Tibial nerve (tissue), 4 donors: ENCODE results near the gene RHOC. TPM values are rescaled to one million over a fixed set of nuclear protein-coding genes. Genes with fewer than 3 reads are reported as not detected.

Source experiments
- DNase-seq, 2 donors: peaks; one replicate each; pipeline ENCODE4 v3.0.0-alpha.2; 2019; ENCODE audit warnings: low spot score in 2 of 2
- H3K27ac ChIP-seq, 4 donors: fragments of 200-600 bp; sonication (generic) in 3 of 4; one replicate each; pipeline ENCODE4 v1.5.1; 2017 to 2019; ENCODE audit warnings: mild to moderate bottlenecking in 1 of 4
- H3K27me3 ChIP-seq, 2 donors: fragments of 200-600 bp; sonication (generic) in 1 of 2; one replicate each; pipeline versions ENCODE4 v1.5.1 to v1.6.0; 2017 to 2019
- H3K36me3 ChIP-seq, 3 donors: fragments of 200-600 bp; sonication (generic); one replicate each; pipeline ENCODE4 v1.5.1; 2018 to 2019
- H3K4me1 ChIP-seq, 4 donors: fragments of 200-600 bp; sonication (generic) in 3 of 4; one replicate each; pipeline ENCODE4 v1.5.1; 2017 to 2019
- H3K4me3 ChIP-seq, 4 donors: fragments of 200-600 bp; sonication (generic) in 3 of 4; one replicate each; pipeline ENCODE4 v1.5.1; 2017 to 2019; ENCODE audit warnings: mild to moderate bottlenecking in 1 of 4, moderate library complexity in 1 of 4
- H3K9me3 ChIP-seq, 4 donors: fragments of 200-600 bp; sonication (generic) in 3 of 4; one replicate each; pipeline ENCODE4 v1.5.1; 2017 to 2019
- CTCF ChIP-seq, 5 experiments: fragments of 200-600 bp in 3 of 5; fragments of 450-650 bp in 2 of 5; sonication (generic) in 3 of 5; IDR thresholded peaks; one replicate each; pipeline ENCODE4 v1.5.1; 2016 to 2019; ENCODE audit warnings: antibody characterized with exemption in 5 of 5, mild to moderate bottlenecking in 3 of 5, moderate library complexity in 2 of 5
- EP300 ChIP-seq, 2 donors: sonication (generic); formaldehyde crosslinking; IDR thresholded peaks; one replicate each; pipeline ENCODE4 v1.6.1; 2017; ENCODE audit warnings: antibody characterized with exemption in 2 of 2, mild to moderate bottlenecking in 1 of 2
- POLR2A ChIP-seq, 2 donors: fragments of 450-650 bp; IDR thresholded peaks; one replicate each; pipeline ENCODE4 v1.6.1; 2017; ENCODE audit warnings: antibody characterized with exemption in 2 of 2, mild to moderate bottlenecking in 2 of 2, moderate library complexity in 2 of 2
- WGBS, 2 donors: methylation state at CpG; one replicate each; pipeline ENCODE4 v1.1.5; 2018; 5-methylcytosine and 5-hydroxymethylcytosine counted together
- total RNA-seq, 4 donors: library from RNA; depleted of rRNA; stranded (reverse); fragments of >200 nt; gene quantifications; one replicate each; pipeline ENCODE4 v1.1.0, GENCODE V29; 2016

The RHOC gene
- total RNA-seq, 4 donors from 2014 or later, result 225 to 297 (median 293) TPM

- H3K27me3 ChIP-seq, result no peaks in the 10 kb centered on the region
- no peak for TF ChIP-seq CTCF (IDR thresholded peaks at IDR 0.05)
- no peak for TF ChIP-seq POLR2A (IDR thresholded peaks at IDR 0.05)
- TF ChIP-seq EP300 (IDR thresholded peaks at IDR 0.05), result no peak
- WGBS, 2 donors, result 71 to 80% methylated on average over 1 of the region's 1 CpG
- peak overlapping the region in 2 of 4 donors; percentile 94 to 96 for H3K27ac ChIP-seq
- H3K9me3 ChIP-seq, result no peaks in the 10 kb centered on the region
- peaks cover 0 to 41% (median 9%) of the 10 kb centered on the region in 3 donors for H3K36me3 ChIP-seq
- no peak overlapping the region for H3K4me3 ChIP-seq
- no peak for DNase-seq
- H3K4me1 ChIP-seq, result peaks cover 0 to 22% (median 9%) of the 10 kb centered on the region in 4 donors
Measured at GRCh38 chr1:112672842-112673241, 34.1 kb downstream of the RHOC start.

- no peak for TF ChIP-seq POLR2A (IDR thresholded peaks at IDR 0.05)
- TF ChIP-seq CTCF (IDR thresholded peaks at IDR 0.05), result no peak
- no peak for TF ChIP-seq EP300 (IDR thresholded peaks at IDR 0.05)
- 56 to 59% methylated on average over 2 of the region's 2 CpGs for WGBS, 2 donors
- H3K27ac ChIP-seq, result no peak overlapping the region
Measured at GRCh38 chr1:112672009-112672408, 34.9 kb downstream of the RHOC start.

GRCh38 chr1:112666946-112667345 lies 40.0 kb downstream of the RHOC start:
- H3K4me3 ChIP-seq, result no peak overlapping the region

More at GRCh38 chr1:112672009-112672408, 34.9 kb downstream of the RHOC start:
- Histone ChIP-seq H3K36me3 (peaks cover 0 to 49% (median 9%) of the 10 kb centered on the region in 3 donors), H3K4me3 (no peak overlapping the region), H3K9me3 (no peaks in the 10 kb centered on the region), H3K27me3 (no peaks in the 10 kb centered on the region), H3K4me1 (peaks cover 0 to 22% (median 9%) of the 10 kb centered on the region in 4 donors)
- no peak for DNase-seq

GRCh38 chr1:112665857-112666256 lies 41.1 kb downstream of the RHOC start:
- no peak for DNase-seq
- H3K27ac ChIP-seq, result no peak overlapping the region
- H3K9me3 ChIP-seq, result no peaks in the 10 kb centered on the region
- H3K4me1 ChIP-seq, result no peaks in the 10 kb centered on the region
- WGBS, 2 donors, result 93% methylated on average over 3 of the region's 3 CpGs
- H3K36me3 ChIP-seq, result peaks cover 0 to 99% (median 12%) of the 10 kb centered on the region in 3 donors
- H3K27me3 ChIP-seq, result no peaks in the 10 kb centered on the region
- no peak overlapping the region for H3K4me3 ChIP-seq
- no peak for TF ChIP-seq CTCF (IDR thresholded peaks at IDR 0.05)
- no peak for TF ChIP-seq POLR2A (IDR thresholded peaks at IDR 0.05)

More at GRCh38 chr1:112666946-112667345, 40.0 kb downstream of the RHOC start:
- TF ChIP-seq EP300 (IDR thresholded peaks at IDR 0.05) (no peak), POLR2A (IDR thresholded peaks at IDR 0.05) (no peak), CTCF (IDR thresholded peaks at IDR 0.05) (no peak)
- DNase-seq, result no peak
- no peaks in the 10 kb centered on the region for H3K4me1 ChIP-seq
- H3K27me3 ChIP-seq, result no peaks in the 10 kb centered on the region
- H3K9me3 ChIP-seq, result no peaks in the 10 kb centered on the region
- peaks cover 0 to 97% (median 12%) of the 10 kb centered on the region in 3 donors for H3K36me3 ChIP-seq
- no peak overlapping the region for H3K27ac ChIP-seq
- WGBS, 2 donors, result 94 to 97% methylated on average over 2 of the region's 2 CpGs

GRCh38 chr1:112651205-112651604 lies 55.7 kb downstream of the RHOC start:
- Histone ChIP-seq H3K4me1 (peaks cover 0 to 3% (median 0%) of the 10 kb centered on the region in 4 donors), H3K36me3 (peaks cover 0 to 75% (median 0%) of the 10 kb centered on the region in 3 donors), H3K4me3 (no peak overlapping the region), H3K9me3 (no peaks in the 10 kb centered on the region), H3K27me3 (no peaks in the 10 kb centered on the region), H3K27ac (no peak overlapping the region)
- WGBS, 2 donors, result 96 to 100% methylated on average over 1 of the region's 1 CpG
- TF ChIP-seq EP300 (IDR thresholded peaks at IDR 0.05) (no peak), POLR2A (IDR thresholded peaks at IDR 0.05) (no peak), CTCF (IDR thresholded peaks at IDR 0.05) (no peak)
- DNase-seq, result no peak

Other genes starting within 250 kb of the RHOC start
- gene WNT2B, start 198.2 kb downstream of the RHOC start, total RNA-seq, result 10 to 100 TPM in 2 of 4 donors, 1 to 10 TPM in 2; 3.6 to 12.2 (median 9.7) TPM
- gene ST7L, start 88.0 kb downstream of the RHOC start, total RNA-seq, result 10 to 100 TPM; 18.4 to 24.0 (median 20.4) TPM
- gene CAPZA1, start 87.3 kb downstream of the RHOC start, total RNA-seq, result 100 to 1,000 TPM in 3 of 4 donors, 10 to 100 TPM in 1; 90.8 to 126 (median 114) TPM
- 10 to 100 TPM; 30.6 to 69.9 (median 43.8) TPM for gene MOV10, start 32.5 kb downstream of the RHOC start, total RNA-seq
- 1 to 10 TPM in 3 of 4 donors, under 1 TPM in 1; 0.66 to 3.3 (median 1.8) TPM for gene PPM1J, start 8.2 kb upstream of the RHOC start, total RNA-seq
- 10 to 100 TPM; 13.1 to 20.7 (median 15.7) TPM for gene SLC16A1, start 249.1 kb upstream of the RHOC start, total RNA-seq